ENCODE data around the gene STAP2.

Gene STAP2

GRCh38 chr19:4327252-4327876 is 11.3 kb downstream of the STAP2 start:
- no peak for DNase-seq (ENCODE audit: low read depth, low spot score)

DNA sequence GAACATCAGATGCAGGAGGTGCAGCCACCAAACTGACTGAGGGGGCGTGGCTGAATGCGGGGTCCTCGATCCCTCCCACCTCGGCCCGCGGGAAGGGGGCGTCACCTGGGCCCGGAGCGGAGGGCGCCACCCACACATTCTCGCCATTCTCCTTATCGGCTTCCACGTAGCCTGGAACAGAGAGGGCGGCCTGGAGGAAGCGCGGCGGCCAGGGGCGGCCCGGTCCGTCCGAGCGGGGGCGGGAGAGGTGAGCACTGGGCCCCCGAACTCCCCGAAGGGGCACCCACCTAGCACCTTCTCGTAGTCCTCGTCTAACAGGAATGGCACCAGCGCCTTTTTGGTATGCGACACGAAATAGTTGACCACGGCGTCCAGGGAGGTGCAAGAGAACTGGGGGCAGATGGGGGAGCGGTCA is 11.8 kb downstream of the STAP2 start:
- DNase-seq (ENCODE audit: low read depth, low spot score) = no peak

DNA sequence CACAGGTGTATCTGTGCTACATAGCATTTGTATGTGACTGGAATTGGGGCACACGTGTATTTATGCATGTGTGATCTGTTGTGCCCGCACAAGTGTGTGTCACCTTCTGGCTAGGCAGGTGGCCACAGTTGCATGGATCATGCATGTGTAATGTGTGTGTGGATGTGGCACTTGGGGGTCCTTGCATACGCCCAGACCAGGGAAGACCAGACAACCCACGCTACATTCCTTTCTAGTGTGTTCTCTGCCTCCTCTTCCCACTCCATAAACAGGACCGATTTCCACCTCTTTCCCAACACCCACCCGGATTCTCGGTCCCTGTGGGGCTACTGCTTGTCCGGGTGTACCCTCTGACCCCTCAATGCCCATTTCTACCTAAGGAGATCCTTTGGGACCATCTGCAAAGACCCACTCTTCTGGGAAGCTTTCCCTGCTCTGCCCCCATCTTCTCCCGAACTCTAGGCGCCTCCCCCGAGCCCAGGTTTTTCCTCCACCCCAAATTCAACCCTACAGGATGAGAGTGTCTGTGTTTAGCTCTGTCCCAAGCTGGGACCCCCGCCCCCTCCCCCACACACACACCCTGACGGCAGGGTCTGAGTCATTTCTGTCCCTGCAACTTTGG is 12.3 kb downstream of the STAP2 start:
- no peak for DNase-seq (ENCODE audit: low read depth, low spot score)

GRCh38 chr19:4324228-4324627 is 14.4 kb downstream of the STAP2 start:
- no peak for DNase-seq (ENCODE audit: low read depth, low spot score)

DNA sequence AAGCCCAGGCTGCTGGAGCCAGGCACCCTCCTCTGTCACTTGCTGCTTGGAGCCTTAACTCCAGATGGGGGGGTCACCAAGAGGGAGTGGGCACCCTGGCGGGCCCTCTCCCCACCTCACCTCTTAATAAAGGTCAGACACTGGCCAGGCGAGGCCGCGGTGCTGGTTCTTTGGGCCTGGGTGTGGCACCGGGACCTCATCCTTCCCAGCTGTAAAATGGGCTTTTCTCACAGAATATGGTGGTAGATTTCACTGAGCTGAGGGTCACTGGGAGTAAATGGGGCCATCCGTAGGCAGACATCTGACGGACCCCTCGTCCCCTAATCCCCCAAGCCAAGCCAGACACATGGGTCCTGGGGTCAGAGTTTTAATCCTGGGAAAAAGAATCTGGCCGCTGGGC is 14.9 kb downstream of the STAP2 start:
- DNase-seq (ENCODE audit: low read depth, low spot score) = no peak

DNA sequence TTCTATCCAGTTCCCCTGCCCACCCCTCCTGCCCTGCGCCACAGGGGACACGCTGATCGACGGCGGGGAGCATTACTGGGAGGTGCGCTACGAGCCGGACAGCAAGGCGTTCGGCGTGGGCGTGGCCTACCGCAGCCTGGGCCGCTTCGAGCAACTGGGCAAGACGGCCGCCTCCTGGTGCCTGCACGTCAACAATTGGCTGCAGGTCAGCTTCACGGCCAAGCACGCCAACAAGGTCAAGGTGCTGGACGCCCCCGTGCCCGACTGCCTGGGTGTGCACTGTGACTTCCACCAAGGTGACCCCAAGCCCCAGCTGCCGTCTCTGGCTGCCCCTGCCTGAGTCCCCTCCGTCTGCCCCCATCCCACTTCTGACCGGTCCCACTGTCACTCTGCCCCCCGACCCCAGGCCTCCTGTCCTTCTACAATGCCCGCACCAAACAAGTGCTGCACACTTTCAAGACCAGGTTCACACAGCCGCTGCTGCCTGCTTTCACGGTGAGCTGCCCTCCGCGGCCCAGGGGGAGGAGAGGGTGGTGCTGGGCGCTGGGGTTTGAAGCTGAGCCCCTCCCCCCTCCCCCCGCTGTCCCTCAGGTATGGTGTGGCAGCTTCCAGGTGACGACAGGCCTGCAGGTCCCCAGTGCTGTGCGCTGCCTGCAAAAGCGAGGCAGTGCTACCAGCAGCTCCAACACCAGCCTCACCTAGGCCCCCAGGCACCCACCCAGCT is 15.5 kb downstream of the STAP2 start:
- no peak for DNase-seq (ENCODE audit: low read depth, low spot score)

DNA sequence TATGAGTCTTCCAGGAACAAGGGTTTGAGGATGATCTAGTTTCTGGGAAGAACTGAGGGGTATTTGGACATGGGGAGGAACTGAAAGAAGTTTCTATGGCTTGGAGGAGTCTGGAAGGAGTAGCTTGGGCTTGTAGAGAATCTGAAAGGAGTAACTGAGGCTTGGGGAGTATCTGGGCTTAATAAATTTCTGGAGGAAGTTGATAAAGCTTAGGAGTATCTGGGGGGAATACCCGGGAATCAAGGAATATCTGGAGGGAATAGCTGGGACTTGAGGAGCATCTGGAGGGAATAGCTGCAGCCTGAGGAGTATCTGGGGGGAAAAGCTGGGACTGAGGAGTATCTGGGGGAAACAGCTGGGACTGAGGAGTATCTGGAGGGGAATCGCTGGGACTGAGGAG is 18.2 kb downstream of the STAP2 start:
- no peak for DNase-seq (ENCODE audit: low read depth, low spot score)

GRCh38 chr19:4319067-4319718 is 19.4 kb downstream of the STAP2 start:
- DNase-seq (ENCODE audit: low read depth, low spot score) = no peak

DNA sequence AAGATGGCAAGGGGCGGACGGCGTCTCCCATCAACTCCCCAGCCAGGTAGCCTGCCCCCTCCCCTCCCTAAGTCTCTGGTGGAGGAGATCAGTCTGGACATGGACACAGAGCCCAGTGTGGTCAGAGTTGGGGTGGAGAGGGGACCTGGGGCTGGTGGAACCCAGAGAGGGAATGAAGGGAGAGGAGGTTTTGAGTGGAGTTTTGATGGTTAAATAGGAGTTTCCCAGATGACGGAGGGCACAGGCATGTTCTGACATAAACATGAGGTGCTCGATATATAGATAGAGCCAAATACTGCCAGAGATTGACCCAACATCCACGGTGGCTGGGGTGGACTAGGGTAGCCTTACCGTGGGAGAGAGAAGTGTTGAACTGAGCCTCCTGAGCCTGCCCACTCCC is 20.2 kb downstream of the STAP2 start:
- DNase-seq (ENCODE audit: low read depth, low spot score) = no peak

GRCh38 chr19:4316956-4317355 is 21.7 kb downstream of the STAP2 start:
- DNase-seq (ENCODE audit: low read depth, low spot score) = no peak

GRCh38 chr19:4313847-4314490 is 24.7 kb downstream of the STAP2 start:
- DNase-seq (ENCODE audit: low read depth, low spot score) = no peak

DNA sequence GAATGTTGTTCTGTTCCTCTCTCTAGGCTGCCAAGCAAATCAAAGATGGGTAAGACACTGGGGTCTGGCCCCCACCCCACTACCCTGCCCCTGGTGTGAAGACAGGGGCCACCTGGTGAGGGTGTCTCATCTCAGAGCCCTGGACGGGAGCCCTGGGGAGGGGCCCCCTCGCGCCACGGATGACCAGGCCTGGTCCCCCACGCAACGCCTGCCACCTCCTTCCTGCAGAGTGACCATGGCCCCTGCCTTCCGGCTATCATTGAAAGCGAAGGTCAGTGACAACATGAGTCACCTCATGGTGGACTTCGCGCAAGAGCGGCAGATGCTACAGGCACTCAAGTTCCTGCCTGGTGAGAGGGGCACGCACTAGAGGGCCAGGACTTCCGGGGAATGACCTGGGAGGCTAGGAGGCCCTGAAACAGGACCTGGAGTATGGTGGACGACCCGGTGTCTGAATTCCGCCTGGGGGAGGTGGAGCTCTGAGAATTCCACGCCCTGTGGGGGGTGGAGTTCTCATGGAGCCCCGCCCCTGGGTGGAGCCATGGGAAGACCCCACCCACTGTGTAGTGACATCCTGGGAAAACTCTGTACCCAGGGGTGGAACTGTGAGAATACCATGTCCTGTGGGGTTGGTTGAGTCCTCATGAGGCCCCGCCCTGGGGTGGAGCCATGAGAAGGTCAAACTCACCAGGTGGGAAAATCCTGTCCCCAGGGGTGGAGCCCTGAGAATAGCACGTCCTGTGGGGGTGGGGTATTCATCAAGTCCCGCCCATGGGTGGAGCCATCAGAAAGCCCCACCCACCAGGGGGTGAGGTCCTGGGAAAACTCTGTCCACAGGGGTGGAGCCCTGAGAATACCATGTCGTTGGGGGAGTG is 28.1 kb downstream of the STAP2 start:
- no peak for DNase-seq (ENCODE audit: low read depth, low spot score)

DNA sequence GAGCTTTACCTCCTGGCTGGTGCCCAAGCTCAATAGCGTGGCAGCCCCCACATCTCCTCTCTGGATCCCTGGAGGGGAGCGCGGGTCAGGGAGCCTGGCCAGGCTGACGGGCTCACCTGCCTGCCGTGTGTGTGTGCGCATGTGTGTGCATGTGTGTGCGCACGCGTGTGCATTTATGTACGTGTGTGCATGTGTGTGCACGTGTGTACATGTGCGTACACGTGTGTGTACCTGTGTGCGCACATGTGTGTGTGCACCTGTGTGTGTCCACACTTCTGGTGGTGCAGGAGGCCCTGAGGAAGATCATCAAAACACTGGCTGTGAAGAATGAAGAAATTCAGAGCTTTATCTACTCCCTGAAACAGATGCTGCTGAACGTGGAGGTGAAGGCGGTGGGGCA is 33.0 kb downstream of the STAP2 start:
- no peak for DNase-seq (ENCODE audit: low read depth, low spot score)

- DNase-seq (ENCODE audit: low read depth, low spot score) = no peak
Measured at GRCh38 chr19:4305257-4305612, 33.4 kb downstream of the STAP2 start.

DNA sequence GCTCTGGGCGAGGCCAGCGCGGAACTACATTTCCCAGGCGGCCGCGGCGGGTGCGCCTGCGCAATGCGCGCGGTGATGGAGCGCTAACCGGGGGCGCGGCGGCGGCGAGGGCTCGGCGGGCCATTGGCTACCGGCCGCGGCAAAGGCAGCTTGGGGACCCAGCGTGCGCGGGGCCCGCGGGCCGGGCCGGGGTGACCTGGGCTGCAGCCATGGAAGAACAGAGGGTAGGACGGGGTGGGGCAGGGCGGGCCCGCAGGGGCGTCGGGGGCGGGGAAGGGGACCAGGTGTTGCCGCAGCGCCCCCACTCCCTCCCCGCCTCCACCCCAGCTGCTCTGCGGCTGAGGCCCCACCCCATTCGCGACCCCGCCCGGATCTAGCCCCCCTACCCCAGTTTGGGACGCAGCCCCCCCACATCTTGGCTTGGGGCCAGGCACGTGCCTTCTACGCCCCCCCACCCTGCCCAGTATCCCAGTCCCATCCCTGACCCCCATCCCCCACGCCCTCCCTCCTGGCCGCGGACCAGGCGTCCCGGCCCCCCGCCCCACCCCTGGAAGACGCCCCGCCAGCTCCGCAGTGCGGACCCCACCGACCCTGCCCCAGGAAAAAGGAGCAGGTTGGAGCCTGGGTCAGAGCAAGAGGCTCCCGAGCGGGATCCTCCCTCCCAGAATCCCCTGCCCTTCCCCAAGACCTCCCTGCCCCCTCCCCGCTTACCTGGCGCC is 33.9 kb downstream of the STAP2 start, which contains the start of gene FSD1:
Gene FSD1, plus strand, starts transcription at position 61 of the 719 bp plus-strand sequence. Its CDS starts 149 bp downstream, at position 210.
- no peak for DNase-seq (ENCODE audit: low read depth, low spot score)

GRCh38 chr19:4303819-4304537 is 34.6 kb downstream of the STAP2 start:
- no peak for DNase-seq (ENCODE audit: low read depth, low spot score)

- no peak for DNase-seq (ENCODE audit: low read depth, low spot score)
Measured at GRCh38 chr19:4302243-4302640, 36.4 kb downstream of the STAP2 start, which contains the start of gene TMIGD2. TMIGD2 (minus strand) TSS chr19:4302389; CDS start chr19:4302385, 4 bp downstream.

DNA sequence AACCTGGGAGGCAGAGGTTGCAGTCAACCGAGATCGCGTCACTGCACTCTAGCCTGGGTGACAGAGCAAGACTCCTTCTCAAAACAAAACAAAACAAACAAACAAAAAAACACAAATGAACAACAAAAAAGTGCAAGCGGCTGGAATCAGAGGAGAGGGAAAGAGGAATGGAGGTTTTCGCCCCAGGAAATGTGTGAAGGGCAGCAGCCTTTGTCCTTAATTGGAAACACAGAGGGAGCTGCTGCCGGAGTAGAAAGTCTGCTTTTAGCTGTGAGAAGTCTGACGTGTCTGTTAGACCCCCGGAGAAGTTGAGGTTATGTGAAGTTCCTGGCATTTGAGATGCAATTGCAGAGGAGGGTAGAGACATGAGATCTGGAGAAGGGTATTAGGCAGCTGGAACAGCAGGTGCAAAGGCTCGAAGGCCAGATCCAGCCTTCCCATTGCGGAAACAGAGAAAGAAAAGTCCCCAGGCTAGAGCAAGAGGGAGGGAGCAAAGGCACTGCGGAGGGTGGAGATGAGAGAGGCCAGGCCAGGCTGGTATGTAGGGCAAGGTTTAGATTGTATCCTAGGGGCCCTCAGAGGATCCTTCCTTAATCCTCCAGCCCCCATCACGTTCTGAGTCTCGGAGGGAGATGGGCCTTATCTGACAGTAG is 36.9 kb downstream of the STAP2 start:
- DNase-seq (ENCODE audit: low read depth, low spot score) = no peak

- no peak for DNase-seq (ENCODE audit: low read depth, low spot score)
Measured at GRCh38 chr19:4300589-4300988, 38.0 kb downstream of the STAP2 start.

All from iPS DF 19.7 (cell line).